Right lobe of liver (tissue), 6 donors: ENCODE results near the gene ADRA1B. TPM values are rescaled to one million over a fixed set of nuclear protein-coding genes. Genes with fewer than 3 reads are reported as not detected.
"Not testable (repeated sequence)": the region's sequence is repeated elsewhere in the genome, so short reads cannot be mapped to it uniquely, and the experiment has no call there.

Experiments used
- ATAC-seq, 4 donors: fragments of 200-7000 bp; cut with Tn5 transposase; one replicate each; pipeline ENCODE4 v1.9.1; 2020; ENCODE audit warnings: mild to moderate bottlenecking in 4 of 4, moderate library complexity in 4 of 4
- DNase-seq, 3 donors: peaks; one replicate each; pipeline ENCODE4 v3.0.0-alpha.2; 2020
- H3K27ac ChIP-seq, 3 donors: fragments of 200-600 bp; one replicate each; pipeline ENCODE4 v1.8.0; 2022
- H3K27me3 ChIP-seq, 2 donors: fragments of 200-600 bp; one replicate each; pipeline ENCODE4 v1.8.0; 2022
- H3K36me3 ChIP-seq, 4 donors: fragments of 200-600 bp; sonication (generic) in 1 of 4; one replicate each; pipeline versions ENCODE4 v1.5.1 to v1.8.0; 2017 to 2022; ENCODE audit warnings: control low read depth in 1 of 4
- H3K4me1 ChIP-seq, 4 donors: fragments of 200-600 bp; sonication (generic) in 1 of 4; one replicate each; pipeline versions ENCODE4 v1.5.1 to v1.8.0; 2017 to 2022; ENCODE audit warnings: control low read depth in 1 of 4
- H3K4me3 ChIP-seq, 3 donors: fragments of 200-600 bp; one replicate each; pipeline ENCODE4 v1.8.0; 2022
- H3K9me3 ChIP-seq, 4 donors: fragments of 200-600 bp; sonication (generic) in 1 of 4; one replicate each; pipeline versions ENCODE4 v1.5.1 to v1.8.0; 2017 to 2022; ENCODE audit warnings: control low read depth in 1 of 4
- POLR2A ChIP-seq: fragments of 450-650 bp; IDR thresholded peaks from one replicate; pipeline ENCODE4 v1.6.1; 2017; ENCODE audit warnings: antibody characterized with exemption, mild to moderate bottlenecking
- WGBS: methylation state at CpG from one replicate; pipeline ENCODE4 v1.1.6; 2018; ENCODE audit warnings: low coverage, low lambda C conversion rate; ENCODE audit not compliant: insufficient coverage; ENCODE audit errors: missing lambda C conversion rate; 5-methylcytosine and 5-hydroxymethylcytosine counted together
- intact Hi-C, 2 donors: fragments of 100-400 bp; cut with DNase I; formaldehyde crosslinking; loops; one replicate each; pipeline versions ENCODE4 v1.11.2 to v1.14.1; 2022
- total RNA-seq, 6 experiments: library from RNA; depleted of rRNA in 2 of 6; stranded (reverse); fragments of >200 nt in 2 of 6; fragmentation: NEBNext Ultra II Directional in 3 of 6; extraction: Animal tissue kit (Norgen Biotek cat#: 25700) in 3 of 6; gene quantifications; one replicate each; pipeline versions ENCODE4 v1.1.0 to v1.2.4, GENCODE V29; 2016 to 2023
- TF ChIP-seq, protein P1 (sequence below), 4 donors: fragments of 200-600 bp in 3 of 4; fragments of 450-650 bp in 1 of 4; IDR thresholded peaks; one replicate each; pipeline versions ENCODE4 v1.5.1 to v1.8.0; 2016 to 2022; ENCODE audit warnings: antibody characterized with exemption in 4 of 4, mild to moderate bottlenecking in 2 of 4
- donor health status: DM: no; HTN: yes; CAD: no.
- donor health status: DM: no; HTN: no; CAD: no.
- donor health status: DM: no; HTN: no; CAD: no.
- donor health status: DM: no; HTN: yes; CAD: no.
- donor health status: DM: no; HTN: yes; CAD: no.

The ADRA1B gene
- total RNA-seq, 6 experiments from 2014 or later = 7.8 to 17.1 (median 10.2) TPM

DNA sequence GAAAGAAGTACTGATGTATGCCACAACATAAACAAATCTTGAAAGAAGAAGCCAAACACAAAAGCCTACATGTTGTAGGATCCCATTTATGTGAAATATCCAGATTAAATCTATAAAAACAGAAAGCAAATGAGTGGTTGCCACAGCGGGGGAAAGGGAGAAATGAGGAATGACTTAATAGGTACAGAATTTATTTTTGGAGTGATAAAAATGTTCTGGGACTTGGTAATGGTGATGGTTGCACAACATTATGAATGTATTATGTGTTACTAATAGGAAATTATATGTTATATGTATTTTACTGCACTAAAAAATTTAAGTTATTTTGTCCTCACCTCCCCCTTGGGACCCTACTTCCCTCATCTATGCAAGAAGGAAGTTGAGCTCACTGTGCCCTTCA is 76.3 kb downstream of the ADRA1B start:
- Histone ChIP-seq H3K27ac (no peak overlapping the region), H3K36me3 (no peaks in the 10 kb centered on the region), H3K27me3 (no peaks in the 10 kb centered on the region), H3K9me3 (no peaks in the 10 kb centered on the region), H3K4me3 (no peak overlapping the region), H3K4me1 (no peaks in the 10 kb centered on the region)
- DNase-seq (no peak), ATAC-seq (no peak)
- 100% methylated on average over 1 of the region's 1 CpG for WGBS
- no peak for TF ChIP-seq POLR2A
- TF ChIP-seq, protein P1, sequence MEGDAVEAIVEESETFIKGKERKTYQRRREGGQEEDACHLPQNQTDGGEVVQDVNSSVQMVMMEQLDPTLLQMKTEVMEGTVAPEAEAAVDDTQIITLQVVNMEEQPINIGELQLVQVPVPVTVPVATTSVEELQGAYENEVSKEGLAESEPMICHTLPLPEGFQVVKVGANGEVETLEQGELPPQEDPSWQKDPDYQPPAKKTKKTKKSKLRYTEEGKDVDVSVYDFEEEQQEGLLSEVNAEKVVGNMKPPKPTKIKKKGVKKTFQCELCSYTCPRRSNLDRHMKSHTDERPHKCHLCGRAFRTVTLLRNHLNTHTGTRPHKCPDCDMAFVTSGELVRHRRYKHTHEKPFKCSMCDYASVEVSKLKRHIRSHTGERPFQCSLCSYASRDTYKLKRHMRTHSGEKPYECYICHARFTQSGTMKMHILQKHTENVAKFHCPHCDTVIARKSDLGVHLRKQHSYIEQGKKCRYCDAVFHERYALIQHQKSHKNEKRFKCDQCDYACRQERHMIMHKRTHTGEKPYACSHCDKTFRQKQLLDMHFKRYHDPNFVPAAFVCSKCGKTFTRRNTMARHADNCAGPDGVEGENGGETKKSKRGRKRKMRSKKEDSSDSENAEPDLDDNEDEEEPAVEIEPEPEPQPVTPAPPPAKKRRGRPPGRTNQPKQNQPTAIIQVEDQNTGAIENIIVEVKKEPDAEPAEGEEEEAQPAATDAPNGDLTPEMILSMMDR (IDR thresholded peaks at IDR 0.05) = no peak
- intact Hi-C loops = no loop called here

DNA sequence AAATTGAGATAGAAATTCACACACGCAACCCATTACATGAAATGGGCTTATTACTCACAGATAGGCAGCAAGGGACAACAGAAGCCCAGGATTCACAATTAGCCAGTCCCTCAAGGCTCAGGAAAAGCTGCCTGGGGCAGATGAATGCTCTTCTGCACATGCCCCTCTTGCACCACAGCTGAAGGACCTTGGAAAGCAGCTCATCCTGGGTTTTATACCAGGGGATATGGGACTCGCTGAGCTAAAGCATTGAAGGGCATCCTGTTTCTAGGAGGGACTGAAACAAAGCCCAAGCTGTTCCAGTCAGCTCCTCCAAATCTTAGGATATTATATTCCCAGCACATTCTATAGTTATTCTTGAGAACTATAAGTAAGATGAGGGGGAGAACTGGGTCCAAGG is 76.9 kb downstream of the ADRA1B start:
- Histone ChIP-seq H3K4me1 (no peaks in the 10 kb centered on the region), H3K27me3 (no peaks in the 10 kb centered on the region), H3K27ac (no peak overlapping the region), H3K9me3 (no peaks in the 10 kb centered on the region), H3K36me3 (no peaks in the 10 kb centered on the region), H3K4me3 (no peak overlapping the region)
- intact Hi-C loops = no loop called here
- no peak for DNase-seq
- ATAC-seq = no peak
- WGBS = 90% methylated on average over 2 of the region's 2 CpGs
- TF ChIP-seq, protein P1 (IDR thresholded peaks at IDR 0.05) = no peak
- no peak for TF ChIP-seq POLR2A

DNA sequence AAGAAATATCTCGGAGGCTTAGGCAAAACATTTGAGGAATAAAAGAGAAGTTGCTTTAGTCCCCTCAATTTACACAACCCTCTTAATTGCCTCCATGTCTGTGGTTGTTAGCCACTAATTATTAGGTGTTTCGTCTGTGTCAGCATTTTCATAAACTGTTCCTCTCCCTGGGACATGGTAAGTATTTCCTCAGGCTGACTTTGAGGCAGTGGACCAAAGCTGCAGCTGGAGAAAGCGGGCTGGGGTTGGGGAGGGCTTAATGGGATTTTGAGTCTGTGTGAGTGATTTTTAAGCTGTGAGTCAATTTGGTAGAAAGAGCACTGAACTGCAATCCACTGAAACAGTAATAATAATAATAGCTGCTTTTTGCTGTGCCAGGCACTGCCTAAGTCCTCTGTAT is 79.6 kb downstream of the ADRA1B start:
- Histone ChIP-seq H3K4me1 (no peaks in the 10 kb centered on the region), H3K4me3 (no peak overlapping the region), H3K36me3 (no peaks in the 10 kb centered on the region), H3K9me3 (no peaks in the 10 kb centered on the region), H3K27ac (no peak overlapping the region), H3K27me3 (no peaks in the 10 kb centered on the region)
- intact Hi-C loops = no loop called here
- DNase-seq (no peak), ATAC-seq (no peak)
- TF ChIP-seq, protein P1 (IDR thresholded peaks at IDR 0.05) = no peak
- no peak for TF ChIP-seq POLR2A
- 67% methylated on average over 3 of the region's 3 CpGs for WGBS

DNA sequence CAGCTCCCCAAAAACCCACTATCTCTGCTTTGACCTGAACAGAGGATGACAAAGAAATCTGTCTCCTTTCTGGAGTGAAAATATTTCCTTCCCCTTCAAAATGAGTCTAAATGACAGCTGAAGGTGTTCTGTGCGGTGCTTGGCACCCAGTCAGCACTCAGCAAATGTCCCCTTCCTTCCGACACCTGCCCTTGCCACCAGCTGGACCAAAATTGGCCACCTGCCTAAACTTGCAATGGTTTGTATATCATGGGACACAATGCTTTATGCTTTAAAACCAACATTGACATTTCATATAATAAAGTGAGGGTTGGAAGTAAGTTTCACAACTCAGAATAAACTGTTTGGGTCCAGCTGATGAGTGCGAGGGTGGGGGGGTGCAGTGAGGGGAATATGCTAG is 85.2 kb downstream of the ADRA1B start:
- no peak overlapping the region for H3K4me3 ChIP-seq
- TF ChIP-seq POLR2A = no peak
- TF ChIP-seq, protein P1 (IDR thresholded peaks at IDR 0.05) = no peak
- no peak overlapping the region for H3K27ac ChIP-seq
- no peaks in the 10 kb centered on the region for H3K36me3 ChIP-seq
- 38% methylated on average over 3 of the region's 3 CpGs for WGBS
- no peaks in the 10 kb centered on the region for H3K27me3 ChIP-seq
- no peak for DNase-seq
- H3K4me1 ChIP-seq = no peaks in the 10 kb centered on the region
- no peak for ATAC-seq
- intact Hi-C loops = no loop called here
- no peaks in the 10 kb centered on the region for H3K9me3 ChIP-seq

DNA sequence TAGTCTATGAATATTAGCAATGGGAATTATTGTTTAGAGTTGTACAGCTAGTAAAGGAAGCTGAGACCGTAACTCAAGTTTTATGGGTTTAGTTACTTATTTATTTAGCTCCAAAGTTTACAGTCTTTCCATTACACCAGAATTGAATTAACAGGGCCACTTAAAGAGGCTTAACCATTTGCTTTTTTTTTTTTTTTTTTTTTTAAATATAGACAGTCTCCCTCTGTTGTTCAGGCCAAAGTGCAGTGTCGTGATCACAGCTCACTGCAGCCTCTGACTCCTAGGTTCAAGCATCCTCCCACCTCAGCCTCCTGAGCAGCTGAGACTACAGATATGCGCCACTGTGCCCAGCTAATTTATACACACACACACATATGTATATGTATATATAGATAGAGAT is 91.2 kb downstream of the ADRA1B start:
- intact Hi-C loops = no loop called here
- ATAC-seq = no peak

DNA sequence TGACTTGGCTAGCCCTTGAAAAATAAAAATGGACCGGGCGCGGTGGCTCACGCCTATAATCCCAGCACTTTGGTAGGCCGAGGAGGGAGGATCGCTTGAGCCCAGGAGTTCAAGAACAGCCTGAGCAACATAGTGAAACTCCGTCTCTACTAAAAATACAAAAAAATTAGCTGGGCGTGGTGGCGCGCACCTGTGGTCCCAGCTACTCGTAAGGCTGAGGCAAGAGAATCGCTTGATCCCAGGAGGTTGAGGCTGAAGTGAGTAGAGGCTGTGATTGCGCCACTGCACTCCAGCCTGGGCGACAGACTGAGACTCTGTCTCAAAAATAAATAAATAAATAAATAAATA is 92.2 kb downstream of the ADRA1B start:
- H3K27me3 ChIP-seq, H3K9me3 ChIP-seq, ATAC-seq, intact Hi-C loops: not testable (repeated sequence)
- H3K36me3 ChIP-seq = peaks cover 0 to 17% (median 1%) of the 10 kb centered on the region in 4 donors
- H3K4me1 ChIP-seq = peaks cover 0 to 18% (median 5%) of the 10 kb centered on the region in 4 donors
- peak overlapping the region; percentile 70 to 85 (median 81) for H3K4me3 ChIP-seq
- peak overlapping the region in 1 of 3 donors; percentile 70 for H3K27ac ChIP-seq
- 80% methylated on average over 14 of the region's 14 CpGs for WGBS
- DNase-seq = peak in 2 of 3 donors; percentile 23 to 52

More for the DNA sequence above, 91.2 kb downstream of the ADRA1B start:
- peaks cover 0 to 14% (median 1%) of the 10 kb centered on the region in 4 donors for H3K36me3 ChIP-seq
- H3K4me3 ChIP-seq = no peak overlapping the region
- H3K4me1 ChIP-seq = peaks cover 0 to 18% (median 5%) of the 10 kb centered on the region in 4 donors
- no peak for TF ChIP-seq POLR2A
- TF ChIP-seq, protein P1 (IDR thresholded peaks at IDR 0.05) = no peak
- DNase-seq = no peak
- H3K27me3 ChIP-seq = no peaks in the 10 kb centered on the region
- no peak overlapping the region for H3K27ac ChIP-seq
- 68% methylated on average over 3 of the region's 3 CpGs for WGBS
- H3K9me3 ChIP-seq = no peaks in the 10 kb centered on the region
